Measurements from ENCODE around the gene FBXO36. TPM values are rescaled to one million over a fixed set of nuclear protein-coding genes. Genes with fewer than 3 reads are reported as not detected.

Gene FBXO36
- total and polyA plus RNA-seq, 10 of the 15 experiments (the other 5 are each of a cell fraction or from before 2014, with no cell fraction given), result 0.79 to 2.7 (median 1.3) TPM

DNA sequence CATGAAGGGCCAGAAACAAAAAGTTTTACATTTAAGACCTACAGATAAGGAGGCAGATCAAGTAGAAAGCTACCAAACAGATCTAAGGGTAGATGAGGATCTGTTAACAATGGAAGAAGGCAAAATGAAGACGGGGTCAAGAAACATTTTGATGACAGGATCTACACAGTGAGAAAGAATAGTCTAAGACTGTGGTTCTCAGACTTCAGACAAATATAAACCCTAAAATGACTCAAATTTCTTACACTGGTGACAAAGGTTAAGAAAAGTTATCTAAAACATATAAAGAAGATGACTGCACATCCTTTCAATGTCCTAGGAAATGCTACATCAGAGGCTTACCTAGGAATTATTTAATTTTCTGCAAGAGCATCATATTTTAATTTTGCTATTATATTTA, 34.9 kb upstream of the FBXO36 start:
- ChIA-PET POLR2A (interaction anchor here (1.8 kb wide), 1 partner anchor 11 kb away, joined by 5 read pairs; no protein-coding TSS in a partner anchor), SMC1A (ENCODE audit: uncharacterized antibody, unreplicated experiment) (interaction anchor here (0.8 to 3.2 kb wide), 7 partner anchors 8 to 87 kb away, joined by 3 to 8 read pairs (median 3); no protein-coding TSS in a partner anchor), RAD21 (ENCODE audit: unreplicated experiment) (no interaction called here), CTCF (interaction anchor here (1.0 to 3.4 kb wide), 3 partner anchors 34 to 86 kb away, joined by 3 to 22 read pairs (median 4); partner anchors contain the start of gene TRIP12)
- TF ChIP-seq RCOR1 (conservative IDR thresholded peaks at IDR 0.05; ENCODE audit: low read depth, low read length) (no peak), MYC (IDR thresholded peaks at IDR 0.05; ENCODE audit: insufficient read depth, insufficient read length, insufficient replicate concordance, low read length, severe bottlenecking) (no peak), SIX5 (IDR thresholded peaks at IDR 0.05; ENCODE audit: low read depth, low read length, severe bottlenecking) (no peak), RAD21 (IDR thresholded peaks at IDR 0.05; ENCODE audit: insufficient read depth, low read depth, low read length) (no peak), TAF1 (IDR thresholded peaks at IDR 0.05; ENCODE audit: borderline replicate concordance, low read depth, low read length) (no peak), RFX5 (IDR thresholded peaks at IDR 0.05; ENCODE audit: low read depth, low read length) (no peak), ZBED1 (IDR thresholded peaks at IDR 0.05; ENCODE audit: borderline replicate concordance) (no peak), EP300 (IDR thresholded peaks at IDR 0.05; ENCODE audit: borderline replicate concordance in 1 of 2, control insufficient read depth in 1 of 2, low read depth in 2 of 2, low read length in 2 of 2) (no peak), NFXL1 (IDR thresholded peaks at IDR 0.05; ENCODE audit: borderline replicate concordance) (no peak)
- TF ChIP-seq, protein P1, sequence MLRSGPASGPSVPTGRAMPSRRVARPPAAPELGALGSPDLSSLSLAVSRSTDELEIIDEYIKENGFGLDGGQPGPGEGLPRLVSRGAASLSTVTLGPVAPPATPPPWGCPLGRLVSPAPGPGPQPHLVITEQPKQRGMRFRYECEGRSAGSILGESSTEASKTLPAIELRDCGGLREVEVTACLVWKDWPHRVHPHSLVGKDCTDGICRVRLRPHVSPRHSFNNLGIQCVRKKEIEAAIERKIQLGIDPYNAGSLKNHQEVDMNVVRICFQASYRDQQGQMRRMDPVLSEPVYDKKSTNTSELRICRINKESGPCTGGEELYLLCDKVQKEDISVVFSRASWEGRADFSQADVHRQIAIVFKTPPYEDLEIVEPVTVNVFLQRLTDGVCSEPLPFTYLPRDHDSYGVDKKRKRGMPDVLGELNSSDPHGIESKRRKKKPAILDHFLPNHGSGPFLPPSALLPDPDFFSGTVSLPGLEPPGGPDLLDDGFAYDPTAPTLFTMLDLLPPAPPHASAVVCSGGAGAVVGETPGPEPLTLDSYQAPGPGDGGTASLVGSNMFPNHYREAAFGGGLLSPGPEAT (IDR thresholded peaks at IDR 0.05; ENCODE audit: low read depth), result no peak
- DNase-seq (ENCODE audit: low read depth, low spot score) (no peak), ATAC-seq (no peak), FAIRE-seq (no peak)
- intact Hi-C loops (cut with micrococcal nuclease; ENCODE audit: unreplicated experiment), result no loop called here
- no TSS peak for BruUV-seq (replicated peaks)
- 0% methylated on average over 1 of the region's 1 CpG for WGBS (ENCODE audit: insufficient coverage, insufficient replicate concordance, low lambda C conversion rate, missing lambda C conversion rate)
- in situ Hi-C loops (cut with MboI), result no loop called here
- Histone ChIP-seq H3K27me3 (replicated peaks in 1 of 2; ENCODE audit: control insufficient read depth in 2 of 2, insufficient read depth in 2 of 2, low read length in 1 of 2) (no peaks in the 10 kb centered on the region), H3K9me3 (replicated peaks; ENCODE audit: control insufficient read depth, insufficient read depth, low read length) (no peaks in the 10 kb centered on the region), H3K4me2 (ENCODE audit: control insufficient read depth, insufficient read depth) (no peak overlapping the region), H3K79me2 (ENCODE audit: control insufficient read depth, insufficient read depth, low read length) (peaks cover 75% of the 10 kb centered on the region), H4K20me1 (ENCODE audit: control insufficient read depth, insufficient read depth) (no peaks in the 10 kb centered on the region), H3K36me3 (ENCODE audit: control insufficient read depth in 2 of 2, insufficient read depth in 2 of 2, low read length in 1 of 2) (peaks cover 3 to 4% of the 10 kb centered on the region in 2 experiments; a peak in 2 of 4 replicates), H3K4me3 (no peak overlapping the region), H2AFZ (ENCODE audit: control insufficient read depth, low read depth, low read length) (no peak overlapping the region), H3K27ac (ENCODE audit: control insufficient read depth, insufficient read depth) (no peak overlapping the region), H3K9ac (ENCODE audit: control insufficient read depth, insufficient read depth, low read length) (no peak overlapping the region), H3K4me1 (ENCODE audit: control insufficient read depth, insufficient read depth, low read length) (peaks cover 18% of the 10 kb centered on the region; the same call in 1 of the 2 replicates)

Data from GM12878 (cell line).